Stomach (tissue), 9 donors: ENCODE measurements around the gene WFDC10B. TPM values are rescaled to one million over a fixed set of nuclear protein-coding genes. Genes with fewer than 3 reads are reported as not detected.
"Not testable (repeated sequence)": the region's sequence is repeated elsewhere in the genome, so short reads cannot be mapped to it uniquely, and the experiment has no call there.

Source experiments
- DNase-seq, 2 donors: peaks; one replicate each; pipeline versions ENCODE4 v3.0.0 to v3.0.0-alpha.2; 2013 to 2019
- H3K27ac ChIP-seq, 5 donors: fragments of 200-600 bp in 4 of 5; sonication (generic) in 4 of 5; one replicate each; pipeline ENCODE4 v1.5.1; 2013 to 2019; ENCODE audit warnings: mild to moderate bottlenecking in 1 of 5, moderate library complexity in 1 of 5
- H3K27me3 ChIP-seq, 3 donors: fragments of 200-600 bp; sonication (generic); one replicate each; pipeline ENCODE4 v1.5.1; 2017 to 2019; ENCODE audit warnings: mixed run types in 1 of 3
- H3K36me3 ChIP-seq, 4 donors: fragments of 200-600 bp; sonication (generic); 1 replicate in 3 of 4; 2 replicates in 1 of 4; pipeline ENCODE4 v1.5.1; 2016 to 2019
- H3K4me1 ChIP-seq, 4 donors: fragments of 200-600 bp; sonication (generic); one replicate each; pipeline ENCODE4 v1.5.1; 2016 to 2019
- H3K4me3 ChIP-seq, 4 donors: fragments of 200-600 bp; sonication (generic) in 3 of 4; one replicate each; pipeline ENCODE4 v1.5.1; 2016 to 2019; ENCODE audit warnings: mild to moderate bottlenecking in 1 of 4
- H3K9me3 ChIP-seq, 4 donors: fragments of 200-600 bp; sonication (generic); one replicate each; pipeline ENCODE4 v1.5.1; 2016 to 2019
- EP300 ChIP-seq: sonication (generic); formaldehyde crosslinking; IDR thresholded peaks from one replicate; pipeline ENCODE4 v1.6.1; 2017; ENCODE audit warnings: antibody characterized with exemption
- POLR2A ChIP-seq, 4 donors: fragments of 450-650 bp; IDR thresholded peaks; one replicate each; pipeline ENCODE4 v1.6.1; 2016; ENCODE audit warnings: antibody characterized with exemption in 4 of 4, control low read depth in 2 of 4, mild to moderate bottlenecking in 1 of 4, moderate library complexity in 1 of 4
- POLR2AphosphoS5 ChIP-seq, 3 donors: sonication (generic); formaldehyde crosslinking; IDR thresholded peaks; one replicate each; pipeline ENCODE4 v1.6.1; 2016; ENCODE audit warnings: antibody characterized with exemption in 3 of 3
- WGBS, 5 donors: extraction: QIAGEN DNeasy Blood & Tissue Kit in 3 of 5; methylation state at CpG; one replicate each; pipeline versions ENCODE4 v1.1.5 to v1.1.7; 2013 to 2018; 5-methylcytosine and 5-hydroxymethylcytosine counted together
- intact Hi-C: fragments of 100-400 bp; cut with DNase I; formaldehyde crosslinking; loops from one replicate; pipeline ENCODE4 v1.15.1; 2023; ENCODE audit warnings: low total_unique reads
- polyA plus RNA-seq, 3 donors: library from polyadenylated mRNA; stranded (reverse); fragments of 200-250 nt; gene quantifications; one replicate each; pipeline ENCODE4 v1.2.3, GENCODE V29; 2013
- small RNA-seq, 4 donors: library from RNA; depleted of rRNA; stranded (forward); fragments of <200 nt; gene quantifications; one replicate each; pipeline ENCODE3, GENCODE V24; 2016
- total RNA-seq, 5 donors: library from RNA; depleted of rRNA; stranded (reverse); fragments of >200 nt; gene quantifications; one replicate each; pipeline versions ENCODE4 v1.1.0 to v1.2.3, GENCODE V29; 2014 to 2016
- TF ChIP-seq, protein P1 (sequence below), 7 experiments: fragments of 450-650 bp in 4 of 7; fragments of 200-600 bp in 3 of 7; sonication (generic) in 3 of 7; IDR thresholded peaks; one replicate each; pipeline ENCODE4 v1.5.1; 2016 to 2019; ENCODE audit warnings: antibody characterized with exemption in 7 of 7, control low read depth in 2 of 7, mild to moderate bottlenecking in 1 of 7
- donor health status: healthy with polysubstance abuse.
- donor health status: Bipolar disorder and iron deficiency.
- donor health status: healthy.

The WFDC10B gene
- total and polyA plus RNA-seq, 8 donors, result 1.6 to 4.3 TPM; not detected in 6

DNA sequence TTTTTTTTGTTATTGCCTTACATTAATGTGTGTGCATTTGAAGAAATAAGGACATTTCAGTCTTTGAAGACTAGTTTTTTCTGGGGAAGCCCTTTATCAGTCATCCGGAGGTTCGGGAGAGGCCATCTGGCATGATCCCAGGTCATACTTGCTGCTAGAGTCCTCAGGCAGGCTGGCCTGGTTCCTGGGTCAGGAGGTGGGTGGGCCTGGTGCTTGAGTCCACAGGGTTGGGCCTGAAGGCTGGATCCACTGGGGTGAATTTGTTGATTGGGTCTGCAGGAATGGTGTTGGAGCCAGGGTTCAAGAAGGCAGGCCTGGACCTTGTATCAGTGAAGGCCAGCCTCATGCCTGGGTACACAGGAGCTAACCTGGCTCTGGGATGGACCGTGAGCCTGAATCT, 57.9 kb downstream of the WFDC10B start:
- H3K27me3 ChIP-seq, result no peaks in the 10 kb centered on the region
- H3K36me3 ChIP-seq, result no peaks in the 10 kb centered on the region
- no peak for DNase-seq
- intact Hi-C loops, result no loop called here
- 52 to 88% (median 67%) methylated on average over 3 of the region's 3 CpGs for WGBS, 5 donors
- no peak overlapping the region for H3K27ac ChIP-seq
- TF ChIP-seq EP300 (no peak), POLR2A (IDR thresholded peaks at IDR 0.05) (no peak), POLR2AphosphoS5 (IDR thresholded peaks at IDR 0.05) (no peak)
- TF ChIP-seq, protein P1, sequence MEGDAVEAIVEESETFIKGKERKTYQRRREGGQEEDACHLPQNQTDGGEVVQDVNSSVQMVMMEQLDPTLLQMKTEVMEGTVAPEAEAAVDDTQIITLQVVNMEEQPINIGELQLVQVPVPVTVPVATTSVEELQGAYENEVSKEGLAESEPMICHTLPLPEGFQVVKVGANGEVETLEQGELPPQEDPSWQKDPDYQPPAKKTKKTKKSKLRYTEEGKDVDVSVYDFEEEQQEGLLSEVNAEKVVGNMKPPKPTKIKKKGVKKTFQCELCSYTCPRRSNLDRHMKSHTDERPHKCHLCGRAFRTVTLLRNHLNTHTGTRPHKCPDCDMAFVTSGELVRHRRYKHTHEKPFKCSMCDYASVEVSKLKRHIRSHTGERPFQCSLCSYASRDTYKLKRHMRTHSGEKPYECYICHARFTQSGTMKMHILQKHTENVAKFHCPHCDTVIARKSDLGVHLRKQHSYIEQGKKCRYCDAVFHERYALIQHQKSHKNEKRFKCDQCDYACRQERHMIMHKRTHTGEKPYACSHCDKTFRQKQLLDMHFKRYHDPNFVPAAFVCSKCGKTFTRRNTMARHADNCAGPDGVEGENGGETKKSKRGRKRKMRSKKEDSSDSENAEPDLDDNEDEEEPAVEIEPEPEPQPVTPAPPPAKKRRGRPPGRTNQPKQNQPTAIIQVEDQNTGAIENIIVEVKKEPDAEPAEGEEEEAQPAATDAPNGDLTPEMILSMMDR (IDR thresholded peaks at IDR 0.05), result no peak
- no peaks in the 10 kb centered on the region for H3K4me1 ChIP-seq
- H3K4me3 ChIP-seq, result no peak overlapping the region
- H3K9me3 ChIP-seq, result peaks cover 0 to 5% (median 3%) of the 10 kb centered on the region in 4 donors

DNA sequence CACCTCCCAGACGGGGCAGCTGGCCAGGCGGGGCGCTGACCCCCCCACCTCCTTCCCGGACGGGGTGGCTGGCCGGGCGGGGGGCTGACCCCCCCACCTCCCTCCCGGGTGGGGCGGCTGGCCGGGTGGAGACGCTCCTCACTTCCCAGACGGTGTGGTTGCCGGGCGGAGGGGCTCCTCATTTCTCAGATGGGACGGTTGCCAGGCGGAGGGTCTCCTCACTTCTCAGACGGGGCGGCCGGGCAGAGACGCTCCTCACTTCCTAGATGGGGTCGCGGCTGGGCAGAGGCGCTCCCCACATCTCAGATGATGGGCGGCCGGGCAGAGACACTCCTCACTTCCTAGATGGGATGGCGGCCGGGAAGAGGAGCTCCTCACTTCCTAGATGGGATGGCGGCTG, 59.0 kb downstream of the WFDC10B start:
- DNase-seq, H3K27me3 ChIP-seq, H3K4me3 ChIP-seq, intact Hi-C loops, H3K9me3 ChIP-seq, H3K4me1 ChIP-seq, H3K36me3 ChIP-seq, H3K27ac ChIP-seq: not testable (repeated sequence)
- 88 to 98% (median 92%) methylated on average over 6 to 28 of the region's 28 CpGs for WGBS, 5 donors

DNA sequence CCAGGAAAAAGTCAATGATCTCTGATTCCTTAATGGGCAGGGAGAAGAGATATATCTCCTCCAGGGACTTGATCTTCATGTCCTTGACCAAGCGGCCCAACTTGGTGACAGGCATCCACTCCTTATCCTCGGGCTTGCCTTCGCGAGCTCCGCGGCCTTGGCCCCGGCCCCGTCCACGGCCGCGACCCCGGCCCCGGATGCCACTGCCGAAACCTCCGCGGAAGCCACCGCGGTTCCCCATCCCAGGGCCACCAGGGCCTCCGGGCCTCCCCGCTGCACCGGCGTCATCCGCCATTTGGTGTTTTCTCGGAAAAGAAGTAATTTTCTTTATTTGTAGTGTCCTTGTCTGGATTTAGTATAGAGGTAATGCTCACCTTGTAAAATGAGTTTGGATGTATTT, 63.7 kb downstream of the WFDC10B start:
- H3K27me3 ChIP-seq, H3K27ac ChIP-seq, H3K4me3 ChIP-seq, H3K4me1 ChIP-seq, intact Hi-C loops, H3K9me3 ChIP-seq, H3K36me3 ChIP-seq, DNase-seq: not testable (repeated sequence)
- 94 to 98% (median 97%) methylated on average over 19 to 24 of the region's 24 CpGs for WGBS, 5 donors

GRCh38 chr20:45639687-45640086, 65.1 kb downstream of the WFDC10B start:
- intact Hi-C loops, result no loop called here
- Histone ChIP-seq H3K27me3 (no peaks in the 10 kb centered on the region), H3K9me3 (no peaks in the 10 kb centered on the region), H3K4me1 (no peaks in the 10 kb centered on the region), H3K4me3 (no peak overlapping the region), H3K36me3 (no peaks in the 10 kb centered on the region), H3K27ac (no peak overlapping the region)
- no peak for TF ChIP-seq POLR2AphosphoS5 (IDR thresholded peaks at IDR 0.05)
- no peak for TF ChIP-seq EP300
- TF ChIP-seq POLR2A (IDR thresholded peaks at IDR 0.05), result no peak
- TF ChIP-seq, protein P1 (IDR thresholded peaks at IDR 0.05), result no peak
- 76 to 92% (median 88%) methylated on average over 5 of the region's 5 CpGs for WGBS, 5 donors
- DNase-seq, result no peak

- no peak overlapping the region for H3K4me3 ChIP-seq
- H3K4me1 ChIP-seq, result no peaks in the 10 kb centered on the region
- 88 to 100% (median 95%) methylated on average over 1 of the region's 1 CpG for WGBS, 5 donors
- no peaks in the 10 kb centered on the region for H3K36me3 ChIP-seq
- no peaks in the 10 kb centered on the region for H3K9me3 ChIP-seq
- intact Hi-C loops, result no loop called here
- no peak for DNase-seq
- no peaks in the 10 kb centered on the region for H3K27me3 ChIP-seq
- no peak overlapping the region for H3K27ac ChIP-seq
- no peak for TF ChIP-seq POLR2AphosphoS5 (IDR thresholded peaks at IDR 0.05)
- TF ChIP-seq, protein P1 (IDR thresholded peaks at IDR 0.05), result no peak
- no peak for TF ChIP-seq POLR2A (IDR thresholded peaks at IDR 0.05)
- TF ChIP-seq EP300, result no peak
These were observed 68.3 kb downstream of the WFDC10B start for GRCh38 chr20:45636513-45636912.

Small RNA genes lying within 50 kb of the gene (small RNA-seq; reads per million reads assigned to genes)
- gene MIR3617 (0 reads per million in 4 donors), gene SPINT5P (0 reads per million in 4 donors)

Other genes starting within 250 kb of the WFDC10B start
- gene WFDC2, start 235.3 kb downstream of the WFDC10B start, total RNA-seq, result 10 to 100 TPM in 2 of 5 donors, 1 to 10 TPM in 2, not detected in 1; 2.2 to 82.8 (median 37.6) TPM
- gene WFDC2, start 235.3 kb downstream of the WFDC10B start, polyA plus RNA-seq, result 10 to 100 TPM in 2 of 3 donors, 1 to 10 TPM in 1; 6.4 to 57.7 (median 49.0) TPM
- not detected for gene SPINT3, start 189.4 kb downstream of the WFDC10B start, total RNA-seq
- gene SPINT3, start 189.4 kb downstream of the WFDC10B start, polyA plus RNA-seq, result not detected
- not detected for gene WFDC6, start 165.5 kb downstream of the WFDC10B start, total RNA-seq
- gene WFDC6, start 165.5 kb downstream of the WFDC10B start, polyA plus RNA-seq, result not detected
- gene EPPIN, start 157.6 kb downstream of the WFDC10B start, total RNA-seq, result not detected
- gene EPPIN, start 157.6 kb downstream of the WFDC10B start, polyA plus RNA-seq, result not detected
- not detected for gene WFDC8, start 125.7 kb downstream of the WFDC10B start, total RNA-seq
- not detected for gene WFDC8, start 125.7 kb downstream of the WFDC10B start, polyA plus RNA-seq
- not detected for gene WFDC10A, start 75.3 kb downstream of the WFDC10B start, total RNA-seq
- not detected for gene WFDC10A, start 75.3 kb downstream of the WFDC10B start, polyA plus RNA-seq
- not detected for gene WFDC9, start 73.7 kb downstream of the WFDC10B start, total RNA-seq
- gene WFDC9, start 73.7 kb downstream of the WFDC10B start, polyA plus RNA-seq, result not detected
- not detected for gene WFDC11, start 34.8 kb downstream of the WFDC10B start, total RNA-seq
- not detected for gene WFDC11, start 34.8 kb downstream of the WFDC10B start, polyA plus RNA-seq
- gene WFDC13, start 3.0 kb downstream of the WFDC10B start, total RNA-seq, result not detected
- not detected for gene WFDC13, start 3.0 kb downstream of the WFDC10B start, polyA plus RNA-seq
- gene SPINT4, start 17.3 kb upstream of the WFDC10B start, total RNA-seq, result not detected
- gene SPINT4, start 17.3 kb upstream of the WFDC10B start, polyA plus RNA-seq, result not detected
- gene WFDC3, start 86.9 kb upstream of the WFDC10B start, total RNA-seq, result 1 to 10 TPM in 1 of 5 donors, not detected in 4; 2.8 TPM
- gene WFDC3, start 86.9 kb upstream of the WFDC10B start, polyA plus RNA-seq, result 10 to 100 TPM in 1 of 3 donors, 1 to 10 TPM in 2; 1.7 to 18.8 (median 9.2) TPM
- 10 to 100 TPM in 4 of 5 donors, 1 to 10 TPM in 1; 9.6 to 76.8 (median 34.1) TPM for gene DNTTIP1, start 86.9 kb upstream of the WFDC10B start, total RNA-seq
- gene DNTTIP1, start 86.9 kb upstream of the WFDC10B start, polyA plus RNA-seq, result 10 to 100 TPM; 27.2 to 56.8 (median 43.0) TPM
- gene UBE2C, start 107.6 kb upstream of the WFDC10B start, total RNA-seq, result 10 to 100 TPM in 4 of 5 donors, not detected in 1; 10.5 to 37.5 (median 13.4) TPM
- gene UBE2C, start 107.6 kb upstream of the WFDC10B start, polyA plus RNA-seq, result 10 to 100 TPM; 13.1 to 72.2 (median 39.0) TPM
- gene TNNC2, start 122.3 kb upstream of the WFDC10B start, total RNA-seq, result 1 to 10 TPM in 1 of 5 donors, not detected in 4; 4.9 TPM
- gene TNNC2, start 122.3 kb upstream of the WFDC10B start, polyA plus RNA-seq, result 10 to 100 TPM in 1 of 3 donors, 1 to 10 TPM in 1, not detected in 1; 3.0 to 12.4 TPM
- 100 to 1,000 TPM in 1 of 5 donors, 10 to 100 TPM in 4; 20.4 to 120 (median 48.3) TPM for gene SNX21, start 128.8 kb upstream of the WFDC10B start, total RNA-seq
- 10 to 100 TPM; 15.2 to 23.5 (median 16.7) TPM for gene SNX21, start 128.8 kb upstream of the WFDC10B start, polyA plus RNA-seq
- gene ACOT8, start 152.4 kb upstream of the WFDC10B start, total RNA-seq, result 100 to 1,000 TPM in 3 of 5 donors, 10 to 100 TPM in 2; 26.6 to 216 (median 131) TPM
- 10 to 100 TPM; 36.8 to 63.7 (median 58.3) TPM for gene ACOT8, start 152.4 kb upstream of the WFDC10B start, polyA plus RNA-seq
- 1 to 10 TPM in 2 of 5 donors, under 1 TPM in 2, not detected in 1; 0.87 to 2.3 (median 1.6) TPM for gene ZSWIM3, start 152.6 kb upstream of the WFDC10B start, total RNA-seq
- 1 to 10 TPM; 1.4 to 2.1 (median 1.8) TPM for gene ZSWIM3, start 152.6 kb upstream of the WFDC10B start, polyA plus RNA-seq
- 10 to 100 TPM in 2 of 5 donors, 1 to 10 TPM in 3; 2.3 to 13.4 (median 3.8) TPM for gene ZSWIM1, start 176.2 kb upstream of the WFDC10B start, total RNA-seq
- gene ZSWIM1, start 176.2 kb upstream of the WFDC10B start, polyA plus RNA-seq, result 1 to 10 TPM; 1.7 to 3.4 (median 3.4) TPM
- gene SPATA25, start 182.6 kb upstream of the WFDC10B start, total RNA-seq, result 10 to 100 TPM in 2 of 5 donors, 1 to 10 TPM in 1, not detected in 2; 4.2 to 15.5 (median 13.9) TPM
- under 1 TPM in 2 of 3 donors, not detected in 1; 0.50 to 0.85 TPM for gene SPATA25, start 182.6 kb upstream of the WFDC10B start, polyA plus RNA-seq
- gene NEURL2, start 186.2 kb upstream of the WFDC10B start, total RNA-seq, result 10 to 100 TPM in 2 of 5 donors, 1 to 10 TPM in 2, not detected in 1; 3.9 to 29.9 (median 9.6) TPM
- 1 to 10 TPM; 3.3 to 3.8 (median 3.7) TPM for gene NEURL2, start 186.2 kb upstream of the WFDC10B start, polyA plus RNA-seq
- gene CTSA, start 186.3 kb upstream of the WFDC10B start, total RNA-seq, result 100 to 1,000 TPM in 3 of 5 donors, 10 to 100 TPM in 2; 29.9 to 292 (median 132) TPM
- gene CTSA, start 186.3 kb upstream of the WFDC10B start, polyA plus RNA-seq, result 10 to 100 TPM; 30.1 to 66.9 (median 48.4) TPM
- gene PLTP, start 207.1 kb upstream of the WFDC10B start, total RNA-seq, result 100 to 1,000 TPM in 2 of 5 donors, 10 to 100 TPM in 3; 22.0 to 313 (median 70.1) TPM
- gene PLTP, start 207.1 kb upstream of the WFDC10B start, polyA plus RNA-seq, result 10 to 100 TPM; 51.5 to 58.6 (median 53.2) TPM
- 10 to 100 TPM; 22.2 to 41.4 (median 32.5) TPM for gene PCIF1, start 229.7 kb upstream of the WFDC10B start, total RNA-seq
- 10 to 100 TPM; 21.0 to 25.1 (median 21.1) TPM for gene PCIF1, start 229.7 kb upstream of the WFDC10B start, polyA plus RNA-seq